M059J (cell line): ENCODE data around the gene SLC39A3. TPM values are rescaled to one million over a fixed set of nuclear protein-coding genes. Genes with fewer than 3 reads are reported as not detected.
"Not testable (repeated sequence)": the region's sequence is repeated elsewhere in the genome, so short reads cannot be mapped to it uniquely, and the experiment has no call there.

Source experiments
- DNase-seq: peaks from one replicate; pipeline ENCODE4 v3.0.0-alpha.2; 2012; ENCODE audit warnings: low read depth
- total RNA-seq: library from RNA; depleted of rRNA; stranded (reverse); fragments of >200 nt; shearing (Covaris generic); gene quantifications from 2 replicates; pipeline ENCODE4 v1.2.3, GENCODE V29; 2014

SLC39A3 gene
- total RNA-seq, 1 experiment from 2014 or later = 80.4 TPM

DNA sequence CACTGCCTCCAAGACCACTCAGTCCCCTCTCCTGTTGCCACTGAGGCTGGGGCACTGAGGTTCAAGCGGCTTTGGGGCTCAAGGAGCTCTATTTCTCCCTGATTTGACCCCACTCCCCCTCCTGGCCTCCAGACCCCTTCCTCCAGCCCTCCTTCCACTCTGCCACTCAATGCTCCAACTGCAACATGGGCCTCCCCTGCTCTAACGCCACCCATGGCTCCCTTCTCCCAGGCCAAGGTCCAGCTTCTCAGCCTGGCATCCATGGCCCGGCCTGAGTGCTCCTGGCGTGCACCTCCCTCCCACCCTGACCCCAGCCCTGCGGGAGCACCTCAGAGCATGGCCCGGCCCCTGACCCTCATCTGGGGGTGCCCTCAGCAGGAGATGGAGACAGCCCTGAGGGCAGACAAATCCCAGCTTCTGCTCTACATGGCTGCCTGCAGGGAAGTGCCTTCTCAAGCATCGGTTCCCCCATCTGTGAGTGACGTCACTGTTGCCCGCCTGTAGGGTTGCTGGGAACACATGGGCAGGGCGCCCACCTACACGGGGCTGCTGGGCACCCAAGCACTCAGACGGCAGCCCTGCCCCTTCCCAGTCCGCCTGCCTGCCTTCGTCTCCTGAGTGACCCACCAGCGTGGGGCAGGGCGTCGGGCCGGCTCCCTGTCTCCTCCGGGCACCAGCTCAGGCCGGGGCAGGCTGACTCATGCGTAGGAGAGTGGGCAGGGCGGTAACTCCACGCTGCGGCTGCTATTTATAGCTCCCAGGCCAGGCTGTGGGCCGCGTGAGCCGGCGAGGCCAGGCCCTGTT lies 17.1 kb downstream of the SLC39A3 start:
- peak; percentile 86 for DNase-seq

GRCh38 chr19:2721570-2722540 lies 18.0 kb downstream of the SLC39A3 start:
- no peak for DNase-seq

- no peak for DNase-seq
These were observed 18.8 kb downstream of the SLC39A3 start, which contains the start of gene DIRAS1 for GRCh38 chr19:2720777-2721569. Gene DIRAS1 (minus strand): TSS chr19:2721372. CDS start chr19:2717806, 3,566 bp downstream.

DNA sequence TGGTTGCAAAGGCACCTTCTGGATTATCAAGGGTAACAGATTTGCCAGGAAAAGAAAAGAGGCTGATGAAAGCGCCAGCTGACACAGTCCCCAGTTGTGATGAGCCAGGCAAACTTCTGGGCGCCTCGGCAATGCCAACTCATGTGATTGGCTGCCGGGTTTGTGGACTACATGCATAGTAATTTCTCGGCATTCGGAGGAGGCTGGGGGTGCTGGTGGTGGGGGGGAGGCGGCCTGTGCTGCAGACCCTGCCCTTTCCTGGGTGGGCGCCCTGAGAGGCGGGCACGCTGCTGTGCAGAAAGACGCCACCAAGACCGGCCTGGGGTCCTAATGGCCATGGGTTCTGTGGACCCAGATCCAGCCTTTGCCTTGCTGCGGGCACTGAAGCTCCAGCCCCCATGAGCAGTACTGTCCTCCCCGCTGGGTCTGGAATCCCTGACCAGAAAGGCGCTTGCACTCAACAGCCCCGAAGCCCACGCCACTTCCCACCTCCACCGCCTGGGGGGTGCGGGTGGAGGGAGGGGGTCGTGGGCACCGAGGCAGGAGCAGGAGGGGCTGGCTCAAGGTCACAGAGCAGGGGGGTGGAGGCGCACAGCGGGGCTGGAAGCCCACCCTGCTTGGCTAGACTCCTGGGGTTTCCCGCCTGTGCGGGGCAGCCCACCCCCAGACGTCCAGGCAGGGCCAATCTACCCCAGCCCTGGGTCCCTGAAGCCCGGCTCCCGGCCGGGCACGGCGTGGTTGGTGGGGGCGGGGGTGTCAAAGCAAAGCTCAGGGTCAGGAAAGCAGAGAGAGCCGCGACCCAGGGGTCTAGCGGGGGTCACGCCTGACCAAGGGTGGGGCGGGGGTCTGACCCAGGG lies 19.7 kb downstream of the SLC39A3 start:
- DNase-seq = peak; percentile 52

GRCh38 chr19:2719232-2719735 lies 20.5 kb downstream of the SLC39A3 start:
- no peak for DNase-seq

DNA sequence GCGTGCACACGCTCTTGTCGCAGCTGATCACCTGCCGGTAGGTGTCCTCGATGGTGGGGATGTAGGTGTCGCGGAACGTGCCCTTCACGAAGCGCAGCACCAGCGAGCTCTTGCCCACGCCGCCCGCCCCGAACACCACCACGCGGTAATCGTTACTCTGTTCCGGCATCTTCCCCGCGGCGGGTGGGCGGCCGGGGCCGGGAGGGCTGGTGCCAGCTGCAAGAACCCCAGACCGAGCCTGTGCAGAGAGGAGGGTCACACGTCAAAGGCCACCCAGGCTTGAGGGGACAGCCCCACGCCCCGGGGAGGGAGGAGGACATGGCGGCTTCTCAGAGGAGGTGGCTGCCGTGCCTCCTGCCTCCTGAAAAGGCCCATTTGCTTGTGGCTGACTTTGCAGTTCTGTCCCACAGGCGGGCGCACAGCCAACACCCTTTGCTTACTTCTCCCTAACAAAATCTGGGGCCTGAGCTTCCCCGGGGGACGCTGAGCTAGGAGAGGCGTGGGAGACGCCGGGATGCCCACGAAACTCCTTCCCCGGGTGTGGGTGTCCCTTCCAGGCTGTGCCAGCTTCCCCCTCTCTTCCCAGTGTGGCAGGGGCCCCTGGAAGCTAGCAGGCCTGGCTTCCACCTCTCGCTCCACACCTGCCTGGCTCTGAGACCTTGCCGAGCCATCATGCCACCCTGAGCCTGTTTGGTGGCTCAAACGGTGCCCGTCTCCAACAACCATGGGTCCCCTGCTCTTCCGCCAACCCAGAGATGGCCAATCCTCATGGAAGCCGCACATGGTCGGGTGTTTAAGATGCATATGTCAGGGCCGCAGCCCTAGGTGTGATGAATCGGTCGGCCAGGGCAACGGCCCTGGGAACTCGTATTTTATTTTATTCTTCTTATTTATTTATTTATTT lies 21.9 kb downstream of the SLC39A3 start:
- no peak for DNase-seq

DNA sequence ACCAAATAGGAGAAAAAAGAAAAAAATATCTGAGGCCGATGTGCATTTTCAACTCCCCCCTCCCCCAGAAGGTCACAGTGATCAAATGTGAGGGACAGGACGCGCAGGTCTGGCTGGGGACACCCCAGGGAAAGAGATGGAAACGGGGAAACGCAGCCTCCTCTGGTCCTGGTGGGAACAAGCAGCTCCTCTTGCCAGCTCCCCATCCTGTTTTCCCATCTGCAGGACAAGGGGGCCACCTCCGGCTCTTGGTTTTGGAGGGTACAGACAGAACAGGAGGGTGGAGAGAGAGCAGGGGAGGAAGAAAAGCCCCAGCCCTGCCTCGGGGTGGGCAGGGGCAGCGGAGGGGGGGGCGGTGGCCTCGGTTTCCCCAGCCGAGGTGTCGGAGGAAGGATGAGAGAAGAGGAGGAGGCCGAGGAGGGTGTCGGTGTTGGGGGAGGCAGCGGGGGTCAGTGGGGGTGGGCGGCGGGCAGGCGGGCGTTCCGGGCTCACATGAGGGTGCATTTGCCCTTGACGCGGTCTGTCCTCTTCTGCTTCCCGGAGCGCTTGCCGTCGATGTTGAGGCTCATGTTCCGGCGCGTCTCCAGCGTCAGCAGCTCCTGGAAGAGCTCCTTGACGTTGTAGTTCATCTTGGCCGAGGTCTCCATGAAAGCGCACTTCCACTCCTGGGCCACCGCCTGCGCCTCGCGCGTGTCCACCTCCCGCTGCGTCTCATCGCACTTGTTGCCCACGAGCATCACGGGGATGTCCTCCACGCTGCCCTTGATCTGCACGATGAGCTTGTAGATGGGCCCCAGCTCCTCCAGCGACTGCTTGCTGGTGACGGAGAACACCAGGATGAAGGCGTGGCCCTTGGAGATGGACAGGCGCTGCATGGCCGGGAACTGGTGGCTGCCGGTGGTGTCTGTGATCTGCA lies 22.8 kb downstream of the SLC39A3 start:
- no peak for DNase-seq

- no peak for DNase-seq
These were observed 23.6 kb downstream of the SLC39A3 start for GRCh38 chr19:2716275-2716650.

GRCh38 chr19:2715470-2716274 lies 24.1 kb downstream of the SLC39A3 start:
- DNase-seq = no peak

- no peak for DNase-seq
These were observed 25.1 kb downstream of the SLC39A3 start for GRCh38 chr19:2714531-2715269.

- DNase-seq = not testable (repeated sequence)
These were observed 25.7 kb downstream of the SLC39A3 start for GRCh38 chr19:2714102-2714501.

- DNase-seq = not testable (repeated sequence)
These were observed 26.6 kb downstream of the SLC39A3 start for GRCh38 chr19:2713170-2713569.

DNA sequence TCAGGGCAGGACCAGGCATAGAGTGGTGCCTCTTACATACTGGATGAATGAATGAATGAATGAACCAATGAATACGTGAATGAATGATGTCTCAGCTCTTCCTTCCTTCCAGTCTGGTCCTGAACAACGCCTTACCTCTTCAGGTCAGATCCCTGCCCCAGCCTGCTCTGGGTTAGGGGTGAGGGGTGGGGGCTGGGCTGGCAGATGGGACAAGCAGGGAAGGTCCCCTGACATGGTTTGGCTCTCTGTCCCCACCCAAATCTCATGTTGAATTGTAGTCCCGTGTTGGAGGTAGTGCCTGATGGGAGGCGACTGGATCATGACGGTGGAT lies 28.0 kb downstream of the SLC39A3 start:
- DNase-seq = no peak

- DNase-seq = peak; percentile 82
These were observed 28.5 kb downstream of the SLC39A3 start for GRCh38 chr19:2711172-2711874.

GRCh38 chr19:2706251-2706650 lies 33.6 kb downstream of the SLC39A3 start:
- DNase-seq = no peak

GRCh38 chr19:2703691-2704216 lies 36.1 kb downstream of the SLC39A3 start:
- DNase-seq = peak; percentile 19
